ENCODE data around the gene SYNJ2. TPM values are rescaled to one million over a fixed set of nuclear protein-coding genes. Genes with fewer than 3 reads are reported as not detected.

The SYNJ2 gene
- total and polyA plus RNA-seq, 2 donors (not counting 3 experiments of a cell fraction or from before 2014, with no cell fraction given) = 35.1 to 78.2 TPM

GRCh38 chr6:157937318-157937717 is 44.3 kb upstream of the SYNJ2 start:
- ChIA-PET CTCF (interaction anchor here (1.5 to 2.1 kb wide), 2 partner anchors 17 to 135 kb away, joined by 5 to 11 read pairs; no protein-coding TSS in a partner anchor), POLR2A (no interaction called here)
- Histone ChIP-seq H3K4me1 (ENCODE audit: control insufficient read depth, extremely low read depth, insufficient read depth, low read length) (no peaks in the 10 kb centered on the region), H3K27me3 (ENCODE audit: control insufficient read depth in 2 of 2, insufficient read depth in 2 of 2, low read length in 2 of 2) (no peaks in the 10 kb centered on the region), H3K4me3 (replicated peaks in 1 of 3; ENCODE audit: insufficient read depth in 1 of 3, low read depth in 1 of 3, low read length in 3 of 3) (no peak overlapping the region), H3K9ac (replicated peaks; ENCODE audit: extremely low read depth, insufficient read depth, low read length) (no peak overlapping the region), H3K27ac (ENCODE audit: insufficient read depth, low read depth, low read length) (no peak overlapping the region), H3K9me3 (replicated peaks; ENCODE audit: control insufficient read depth, insufficient read depth, low read length) (no peaks in the 10 kb centered on the region), H4K20me1 (replicated peaks; ENCODE audit: control insufficient read depth, extremely low read depth, insufficient read depth, low read length) (no peaks in the 10 kb centered on the region), H3K4me2 (ENCODE audit: insufficient read depth, low read length) (no peak overlapping the region), H3K36me3 (ENCODE audit: control insufficient read depth in 2 of 2, extremely low read depth in 1 of 2, insufficient read depth in 2 of 2, low read length in 2 of 2) (peaks cover 25 to 41% of the 10 kb centered on the region in 2 experiments), H3K9me1 (replicated peaks; ENCODE audit: control insufficient read depth, extremely low read depth, insufficient read depth, low read length) (no peaks in the 10 kb centered on the region), H2AFZ (ENCODE audit: low read depth, low read length) (no peak overlapping the region), H3K79me2 (ENCODE audit: control insufficient read depth, insufficient read depth, low read length) (no peaks in the 10 kb centered on the region)
- dilution Hi-C loops (cut with MboI; ENCODE audit: extremely low pct_ligation_motif_present, low sequenced_read_pairs) = no loop called here
- intact Hi-C loops (cut with micrococcal nuclease) = no loop called here
- DNase-seq (ENCODE audit: low read depth, low spot score) (no peak), FAIRE-seq (no peak)
- BruUV-seq (replicated peaks) = no TSS peak
- TF ChIP-seq POLR2AphosphoS5 (IDR thresholded peaks at IDR 0.05; ENCODE audit: insufficient read depth, low read depth, low read length) = no peak
- no peak for TF ChIP-seq EZH2 (IDR thresholded peaks at IDR 0.05; ENCODE audit: borderline replicate concordance, low read depth, low read length, severe bottlenecking)
- no peak for TF ChIP-seq GATA2 (IDR thresholded peaks at IDR 0.05; ENCODE audit: insufficient read depth, insufficient read length, low read depth, low read length)
- TF ChIP-seq MYC (IDR thresholded peaks at IDR 0.05; ENCODE audit: low read depth, low read length) = no peak
- no peak for TF ChIP-seq CTCF (IDR thresholded peaks at IDR 0.05; ENCODE audit: extremely low read depth in 1 of 2, insufficient read depth in 1 of 2, low read depth in 1 of 2, low read length in 2 of 2)
- no peak for TF ChIP-seq MAX (IDR thresholded peaks at IDR 0.05; ENCODE audit: insufficient read depth, insufficient read length)
- no peak for TF ChIP-seq POLR2A (IDR thresholded peaks at IDR 0.05; ENCODE audit: low read depth, low read length)
- TF ChIP-seq JUN (IDR thresholded peaks at IDR 0.05; ENCODE audit: borderline replicate concordance, insufficient read depth, insufficient read length, low read depth) = no peak
- TF ChIP-seq FOS (IDR thresholded peaks at IDR 0.05; ENCODE audit: borderline replicate concordance, insufficient read depth, low read length) = no peak
